VCaP (cell line): ENCODE data around the gene FANK1.

ENCODE experiments used
- H3K27ac ChIP-seq: fragments of 450-650 bp; 2 replicates; pipeline ENCODE4 v1.5.1; 2017
- CTCF ChIP-seq: fragments of 450-650 bp; conservative IDR thresholded peaks from 2 replicates; pipeline ENCODE4 v1.5.1; 2017; ENCODE audit warnings: mild to moderate bottlenecking, moderate library complexity

FANK1 gene

GRCh38 chr10:126036515-126036914 lies 140.2 kb downstream of the FANK1 start:
- no peak for TF ChIP-seq CTCF
- no peak overlapping the region for H3K27ac ChIP-seq

DNA sequence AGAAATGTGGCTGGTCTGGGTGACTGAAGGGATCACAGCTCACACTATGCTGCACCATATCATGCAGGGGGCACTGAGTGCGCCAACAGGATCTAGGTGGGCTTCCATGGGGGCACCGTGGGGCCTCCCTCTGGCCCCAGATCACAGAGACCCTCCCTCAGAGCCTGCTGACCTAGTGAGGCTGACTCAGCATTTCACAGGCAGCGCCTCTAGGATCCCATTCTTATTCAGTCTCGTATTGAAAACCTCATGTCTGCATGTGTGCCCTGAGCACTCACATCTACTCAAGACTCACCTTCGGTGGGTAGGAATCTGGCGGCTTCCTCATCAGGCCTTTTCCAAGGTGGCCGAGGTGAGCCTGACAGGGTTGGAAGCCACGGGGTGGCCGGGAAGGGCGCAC lies 141.6 kb downstream of the FANK1 start:
- no peak overlapping the region for H3K27ac ChIP-seq
- no peak for TF ChIP-seq CTCF

DNA sequence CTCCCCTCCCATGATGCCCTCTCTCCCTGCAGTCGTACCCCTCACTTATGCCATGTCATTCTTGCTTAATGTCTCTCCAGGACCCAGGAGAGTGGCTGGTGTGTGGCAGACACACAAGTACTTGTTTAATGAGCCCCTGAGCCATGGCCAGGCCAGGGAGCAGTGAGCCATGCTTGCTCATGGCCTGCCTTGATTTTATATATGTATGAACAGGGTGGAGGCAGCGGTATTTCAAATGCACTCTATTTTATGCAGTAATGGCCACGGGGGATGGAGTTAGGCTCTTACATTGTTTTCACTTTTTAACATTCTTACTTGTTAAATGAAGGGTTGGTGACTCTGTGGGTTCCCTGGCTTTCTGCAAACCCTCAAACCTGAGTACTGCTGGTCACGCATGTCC lies 144.8 kb downstream of the FANK1 start:
- no peak overlapping the region for H3K27ac ChIP-seq
- TF ChIP-seq CTCF = no peak

DNA sequence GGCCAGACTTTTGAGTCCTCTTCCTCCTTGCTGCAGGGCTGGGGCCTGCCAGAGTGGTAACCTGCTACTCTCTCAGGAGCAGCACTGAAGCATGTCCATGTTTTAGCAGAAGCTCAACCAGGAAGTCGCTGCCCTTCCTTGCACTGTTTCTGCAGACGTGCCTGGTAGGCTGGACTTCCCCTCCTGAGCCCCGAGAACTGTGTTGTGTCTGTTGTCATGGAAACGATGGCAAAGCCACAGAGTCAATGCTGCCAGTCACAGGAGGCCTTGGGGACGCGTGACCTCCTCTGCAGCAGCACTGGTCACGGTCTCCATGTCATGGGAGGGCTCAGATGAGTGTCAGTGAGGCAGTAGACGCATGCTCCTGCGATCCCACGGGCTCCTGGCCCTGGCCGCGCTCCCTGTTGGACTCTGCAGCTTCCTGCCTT lies 145.5 kb downstream of the FANK1 start:
- no peak overlapping the region for H3K27ac ChIP-seq
- TF ChIP-seq CTCF = no peak

- no peak overlapping the region for H3K27ac ChIP-seq
- no peak for TF ChIP-seq CTCF
Measured at GRCh38 chr10:126042354-126042753, 146.0 kb downstream of the FANK1 start.

- TF ChIP-seq CTCF = no peak
Measured at GRCh38 chr10:126042906-126043305, 146.5 kb downstream of the FANK1 start.

GRCh38 chr10:126043389-126043788 lies 147.0 kb downstream of the FANK1 start:
- no peak for TF ChIP-seq CTCF

More at GRCh38 chr10:126042906-126043305, 146.5 kb downstream of the FANK1 start:
- H3K27ac ChIP-seq = no peak overlapping the region

DNA sequence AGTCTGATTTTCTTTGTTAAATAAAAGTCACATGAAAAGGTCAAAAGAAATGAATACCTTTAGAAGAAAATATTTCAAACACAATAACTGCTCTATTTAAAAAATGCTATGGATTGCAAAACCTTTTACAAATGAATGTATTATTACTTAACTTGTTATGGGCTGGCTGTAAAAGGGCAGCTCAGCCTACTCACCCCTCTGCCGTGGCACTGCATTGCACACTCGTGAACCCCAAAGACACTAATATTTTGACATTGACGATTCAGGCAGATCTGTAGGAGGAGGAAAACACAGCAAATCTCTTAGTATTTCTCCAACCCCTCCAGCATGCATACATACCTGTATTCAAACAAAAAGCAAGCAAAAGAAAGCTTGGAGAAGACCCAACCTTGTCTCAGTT lies 149.5 kb downstream of the FANK1 start:
- no peak overlapping the region for H3K27ac ChIP-seq
- no peak for TF ChIP-seq CTCF

More at GRCh38 chr10:126043389-126043788, 147.0 kb downstream of the FANK1 start:
- no peak overlapping the region for H3K27ac ChIP-seq
